Rectal smooth muscle tissue (tissue), 1 donor: ENCODE data around the gene AHCTF1.

Experiments used
- H3K27ac ChIP-seq: one replicate; pipeline ENCODE4 v1.7.0; 2013; ENCODE audit warnings: low read depth, low read length, inconsistent platforms
- H3K27me3 ChIP-seq: one replicate; pipeline ENCODE4 v1.7.0; 2013; ENCODE audit warnings: low read length; ENCODE audit not compliant: control insufficient read depth, insufficient read depth
- H3K36me3 ChIP-seq: one replicate; pipeline ENCODE4 v1.7.0; 2013; ENCODE audit warnings: low read length; ENCODE audit not compliant: control insufficient read depth, insufficient read depth
- H3K4me1 ChIP-seq: one replicate; pipeline ENCODE4 v1.7.0; 2013; ENCODE audit warnings: low read length; ENCODE audit not compliant: control insufficient read depth, insufficient read depth
- H3K4me3 ChIP-seq: one replicate; pipeline ENCODE4 v1.7.0; 2013; ENCODE audit warnings: low read length
- H3K9ac ChIP-seq: one replicate; pipeline ENCODE4 v1.7.0; 2013; ENCODE audit warnings: low read length

Gene AHCTF1

DNA sequence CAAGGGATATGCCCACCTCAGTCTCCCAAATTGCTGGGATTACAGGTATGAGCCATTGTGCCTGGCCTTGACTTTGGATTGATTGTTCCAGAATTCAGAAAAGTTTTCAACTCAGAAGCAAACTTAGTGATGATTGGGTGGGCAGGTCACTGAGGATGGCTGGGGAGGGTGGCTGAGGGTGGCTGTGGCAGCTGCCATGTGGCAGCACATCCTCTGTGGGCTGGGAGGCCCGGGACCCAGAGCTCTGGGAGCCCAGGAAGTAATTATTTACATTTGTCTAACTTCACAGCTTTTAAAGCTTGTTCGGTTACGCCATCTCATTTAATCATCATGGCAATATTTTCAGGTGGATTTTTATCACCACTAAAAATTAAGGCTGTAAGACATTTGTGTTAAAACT, 131.4 kb downstream of the AHCTF1 start:
- no peak overlapping the region for H3K4me3 ChIP-seq
- H3K9ac ChIP-seq, result no peak overlapping the region
- no peaks in the 10 kb centered on the region for H3K4me1 ChIP-seq
- no peak overlapping the region for H3K27ac ChIP-seq
- H3K27me3 ChIP-seq, result no peaks in the 10 kb centered on the region
- H3K36me3 ChIP-seq, result no peaks in the 10 kb centered on the region

DNA sequence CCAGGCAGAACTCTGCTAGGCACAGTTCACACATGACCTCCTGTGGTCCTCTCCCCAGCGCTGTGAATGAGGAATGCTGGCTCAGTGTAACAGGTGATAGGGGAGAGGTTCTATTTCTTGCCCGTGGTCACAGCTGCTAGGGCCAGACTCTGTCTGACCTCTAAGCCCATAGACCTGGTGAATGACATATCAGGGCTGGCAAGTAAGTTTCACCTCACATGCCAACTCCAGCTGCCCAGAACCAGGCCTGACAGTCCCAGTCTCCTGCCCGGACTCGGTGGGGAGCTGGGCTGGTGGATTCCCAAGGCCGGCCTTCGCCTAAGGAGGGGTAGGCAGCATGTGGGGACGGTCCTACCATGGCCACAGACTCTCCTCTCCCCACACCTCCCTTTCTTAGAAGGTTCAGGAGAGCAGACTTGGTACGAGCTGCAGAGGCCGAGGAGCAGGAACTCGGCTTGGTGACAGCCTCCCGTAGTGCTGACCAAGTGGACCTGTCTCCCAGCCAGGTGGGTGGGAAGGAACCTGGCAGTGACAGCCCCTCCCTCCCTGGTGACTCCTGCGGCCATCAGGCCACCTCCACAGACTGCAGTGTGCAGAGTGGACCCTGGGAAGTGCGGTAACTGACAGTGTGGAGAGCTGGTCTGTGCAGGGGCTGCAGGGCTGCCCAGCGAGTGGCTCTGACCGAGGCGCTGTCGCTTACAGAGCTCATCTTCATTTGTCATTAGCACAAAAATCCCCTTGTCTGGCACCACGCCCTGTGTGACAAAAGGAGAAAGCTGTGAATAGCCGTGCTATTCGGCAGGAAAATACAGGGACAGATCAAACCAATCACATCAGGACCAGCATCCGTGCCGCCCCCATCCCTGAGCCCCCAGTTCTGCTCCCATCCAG, 132.9 kb downstream of the AHCTF1 start:
- no peaks in the 10 kb centered on the region for H3K36me3 ChIP-seq
- H3K9ac ChIP-seq, result no peak overlapping the region
- no peaks in the 10 kb centered on the region for H3K4me1 ChIP-seq
- no peaks in the 10 kb centered on the region for H3K27me3 ChIP-seq
- H3K27ac ChIP-seq, result no peak overlapping the region
- no peak overlapping the region for H3K4me3 ChIP-seq

DNA sequence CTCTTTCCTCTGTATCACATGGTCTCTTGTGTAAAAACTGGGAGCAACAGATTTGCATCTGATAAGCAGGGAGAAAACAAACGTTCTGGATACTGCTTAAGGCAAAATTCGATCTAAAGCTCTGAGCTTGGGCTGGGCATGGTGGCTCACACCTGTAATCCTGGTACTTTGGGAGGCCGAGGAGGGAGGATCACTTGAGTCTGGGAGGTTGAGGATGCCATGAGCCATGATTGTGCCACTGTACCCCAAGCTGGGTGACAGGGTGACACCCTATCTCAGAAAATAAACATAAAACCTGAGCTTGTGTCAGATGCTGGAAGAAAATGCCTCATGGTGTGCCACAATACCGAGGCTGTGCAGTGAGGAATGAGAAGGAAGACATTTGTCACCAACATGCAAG, 133.6 kb downstream of the AHCTF1 start:
- Histone ChIP-seq H3K27ac (no peak overlapping the region), H3K9ac (no peak overlapping the region), H3K4me3 (no peak overlapping the region), H3K36me3 (no peaks in the 10 kb centered on the region), H3K27me3 (no peaks in the 10 kb centered on the region), H3K4me1 (no peaks in the 10 kb centered on the region)

DNA sequence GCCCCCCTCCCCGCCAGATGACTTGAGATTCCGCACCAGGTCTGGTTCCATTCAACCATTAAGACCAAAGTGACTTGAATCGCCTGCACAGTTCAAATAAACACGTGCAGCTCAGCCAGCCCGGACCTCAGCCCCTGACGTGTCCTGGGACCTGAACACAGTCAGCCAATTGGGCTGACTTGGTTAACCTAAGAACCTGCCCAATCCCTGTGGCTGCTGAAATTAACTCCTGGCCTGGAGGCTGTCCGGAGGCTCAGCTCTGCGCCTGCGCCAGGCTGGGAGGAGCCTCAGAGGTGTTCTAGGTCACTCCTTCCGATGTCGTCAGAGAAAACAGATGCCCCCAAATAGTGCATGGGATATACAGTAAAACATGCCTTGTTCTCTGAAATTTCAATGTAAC, 134.2 kb downstream of the AHCTF1 start:
- no peak overlapping the region for H3K27ac ChIP-seq
- no peaks in the 10 kb centered on the region for H3K4me1 ChIP-seq
- H3K9ac ChIP-seq, result no peak overlapping the region
- no peaks in the 10 kb centered on the region for H3K36me3 ChIP-seq
- no peak overlapping the region for H3K4me3 ChIP-seq
- H3K27me3 ChIP-seq, result no peaks in the 10 kb centered on the region

DNA sequence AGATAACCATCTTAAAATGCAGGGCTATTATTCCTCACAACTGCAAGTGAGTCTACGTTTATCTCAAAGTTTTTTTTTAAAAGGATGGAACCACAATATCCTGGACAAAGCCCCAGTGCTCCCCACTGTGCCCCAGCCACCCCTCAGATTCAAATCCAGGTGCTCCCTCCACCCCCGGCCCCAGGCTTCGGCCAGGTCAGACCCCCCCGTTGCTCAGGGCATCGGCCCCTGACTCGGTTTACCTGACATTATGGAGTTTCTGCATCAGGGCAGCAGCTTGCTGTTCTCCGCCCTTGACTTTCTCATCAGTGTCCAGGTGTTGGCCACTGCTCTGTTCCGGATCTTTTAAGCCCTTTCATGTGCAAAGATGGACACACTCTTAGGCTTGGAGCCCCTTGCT, 134.6 kb downstream of the AHCTF1 start:
- Histone ChIP-seq H3K9ac (no peak overlapping the region), H3K4me3 (no peak overlapping the region), H3K36me3 (no peaks in the 10 kb centered on the region), H3K4me1 (no peaks in the 10 kb centered on the region), H3K27ac (no peak overlapping the region), H3K27me3 (no peaks in the 10 kb centered on the region)

DNA sequence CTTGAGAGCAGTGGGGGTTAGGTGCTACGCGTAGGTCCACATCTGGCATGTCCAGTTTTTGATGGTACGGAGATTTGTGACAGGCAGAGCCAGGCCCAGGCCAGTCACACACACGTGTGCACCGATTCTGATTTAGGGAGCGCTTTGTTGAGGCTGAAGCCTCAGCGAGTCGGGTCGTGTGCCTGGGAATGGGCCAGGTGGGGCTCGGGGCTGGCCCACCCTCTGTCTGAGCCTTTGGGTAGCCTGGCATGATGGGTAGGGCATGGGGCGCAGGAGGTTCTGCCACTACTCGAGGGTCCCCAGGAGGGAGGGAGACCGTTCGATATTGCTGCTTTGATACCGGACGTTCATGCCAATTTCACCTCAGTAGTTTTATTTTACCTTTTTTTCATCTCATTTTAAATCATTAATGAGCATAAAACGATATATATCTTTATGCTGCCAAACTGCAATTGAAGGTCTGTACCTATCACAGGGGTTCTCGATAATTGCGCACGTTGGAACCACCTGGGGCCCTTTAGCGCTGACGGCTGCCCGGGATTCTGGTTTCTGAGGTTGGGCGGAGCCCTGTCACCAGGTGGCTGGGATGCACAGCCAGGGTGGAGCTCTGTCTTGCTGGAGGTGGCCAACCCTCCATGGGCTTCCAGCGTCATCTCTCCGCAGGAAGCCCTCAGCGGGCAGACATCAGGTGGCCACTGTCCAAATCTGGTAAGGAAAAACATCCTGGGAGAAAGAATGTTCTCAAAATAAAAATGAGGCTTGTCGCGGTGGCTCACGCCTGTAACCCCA, 135.6 kb downstream of the AHCTF1 start:
- Histone ChIP-seq H3K4me1 (no peaks in the 10 kb centered on the region), H3K27me3 (no peaks in the 10 kb centered on the region), H3K4me3 (no peak overlapping the region), H3K27ac (no peak overlapping the region), H3K9ac (no peak overlapping the region), H3K36me3 (no peaks in the 10 kb centered on the region)

DNA sequence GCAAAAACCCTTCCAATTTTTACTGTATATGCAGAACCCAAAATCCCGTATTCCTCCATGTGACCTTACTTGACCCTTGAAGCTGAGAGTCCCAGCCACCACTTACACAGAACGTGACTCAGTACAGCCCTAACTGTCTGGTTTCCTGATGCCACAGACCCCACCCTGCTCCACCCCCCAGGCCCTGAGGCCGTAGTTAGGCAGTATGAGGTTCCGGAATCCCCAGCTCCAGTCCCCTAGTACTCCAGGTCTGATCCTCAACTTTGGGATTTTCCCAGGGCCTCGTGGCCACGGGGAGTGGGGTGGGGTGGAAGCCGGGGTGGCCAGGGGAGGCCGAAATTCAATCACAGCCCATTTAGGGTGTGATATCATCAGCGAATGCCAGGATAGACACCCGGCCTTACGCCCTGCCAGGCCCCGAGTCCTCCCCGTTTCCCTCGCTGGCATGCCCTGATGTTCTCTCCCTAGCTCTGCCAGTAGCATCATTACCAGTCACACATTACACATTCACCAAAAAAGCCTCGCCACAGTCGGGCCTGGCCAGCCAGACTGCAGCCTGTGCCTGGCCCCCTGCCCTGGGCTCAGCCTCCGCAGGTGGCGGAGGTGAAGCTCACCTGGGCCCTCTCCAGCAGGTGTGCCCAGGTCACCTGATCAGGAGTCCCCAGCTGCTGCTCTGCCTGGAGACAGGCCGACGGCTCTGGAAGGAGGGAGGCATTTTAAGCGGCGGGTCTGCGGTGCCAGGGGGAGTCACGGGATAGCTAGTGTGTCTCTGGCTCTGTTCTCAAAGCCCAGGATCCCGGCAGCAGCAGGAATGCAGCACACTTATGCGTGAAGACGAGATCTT, 136.7 kb downstream of the AHCTF1 start:
- no peak overlapping the region for H3K27ac ChIP-seq
- no peak overlapping the region for H3K4me3 ChIP-seq
- H3K27me3 ChIP-seq, result no peaks in the 10 kb centered on the region
- no peaks in the 10 kb centered on the region for H3K36me3 ChIP-seq
- H3K4me1 ChIP-seq, result no peaks in the 10 kb centered on the region
- H3K9ac ChIP-seq, result no peak overlapping the region

DNA sequence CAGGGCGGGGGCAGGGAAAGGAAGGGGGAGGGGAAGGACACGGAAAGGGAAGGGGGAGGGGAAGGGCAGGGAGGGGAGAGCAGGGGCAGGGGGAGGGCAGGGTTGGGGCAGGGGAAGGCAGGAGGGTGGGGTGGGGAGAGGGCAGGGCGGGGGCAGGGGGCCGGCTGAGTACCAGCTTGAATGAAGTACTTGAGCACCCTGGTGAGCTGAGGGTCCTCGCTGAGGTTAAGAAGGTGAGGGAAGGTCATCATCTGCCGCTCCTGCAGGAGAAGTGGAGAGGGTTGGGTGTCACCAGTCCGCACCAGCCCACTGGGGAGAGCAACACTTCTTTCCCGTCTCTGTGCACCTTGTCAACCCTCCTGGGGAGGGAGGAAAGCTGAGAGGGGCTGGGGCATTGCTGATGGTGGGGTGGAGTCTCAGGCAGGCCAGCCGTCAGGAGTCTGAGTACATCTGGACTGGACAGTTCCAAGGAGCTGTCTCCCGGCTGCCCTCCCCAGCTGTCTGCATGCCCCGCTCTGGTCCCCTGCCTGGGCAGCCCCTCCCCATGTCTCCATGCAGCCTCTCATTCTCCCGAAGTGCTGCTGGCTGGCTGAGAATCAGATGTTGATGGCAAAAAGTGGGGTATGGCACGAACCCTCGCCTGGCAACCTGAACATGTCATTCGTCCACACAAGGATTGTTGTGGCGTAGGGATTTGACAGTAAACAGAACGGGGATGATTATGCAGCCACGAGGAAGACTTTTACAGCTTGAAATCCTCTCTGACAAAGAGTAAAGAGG, 137.5 kb downstream of the AHCTF1 start:
- Histone ChIP-seq H3K4me1 (peaks cover 3% of the 10 kb centered on the region), H3K4me3 (no peak overlapping the region), H3K9ac (no peak overlapping the region), H3K36me3 (no peaks in the 10 kb centered on the region), H3K27me3 (no peaks in the 10 kb centered on the region), H3K27ac (no peak overlapping the region)

DNA sequence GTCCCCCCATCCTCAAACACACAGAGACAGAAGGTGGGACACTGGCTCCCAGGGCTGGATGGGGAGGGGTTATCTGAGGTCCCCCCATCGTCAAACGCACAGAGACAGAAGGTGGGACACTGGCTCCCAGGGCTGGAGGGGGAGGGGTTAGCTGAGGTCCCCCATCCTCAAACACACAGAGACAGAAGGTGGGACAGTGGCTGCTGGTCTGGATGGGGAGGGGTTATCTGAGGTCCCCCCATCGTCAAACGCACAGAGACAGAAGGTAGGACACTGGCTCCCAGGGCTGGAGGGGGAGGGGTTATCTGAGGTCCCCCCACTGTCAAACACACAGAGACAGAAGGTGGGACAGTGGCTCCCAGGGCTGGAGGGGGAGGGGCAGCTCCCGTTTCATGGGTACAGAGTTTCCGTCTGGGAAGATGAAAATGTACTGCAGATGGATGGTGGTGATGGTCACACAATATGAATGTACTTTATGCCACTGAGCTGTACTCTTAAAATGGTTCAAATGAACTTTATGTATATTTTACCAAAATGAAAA, 138.3 kb downstream of the AHCTF1 start:
- H3K36me3 ChIP-seq, result no peaks in the 10 kb centered on the region
- H3K4me1 ChIP-seq, result peaks cover 5% of the 10 kb centered on the region
- no peak overlapping the region for H3K27ac ChIP-seq
- no peak overlapping the region for H3K9ac ChIP-seq
- H3K27me3 ChIP-seq, result no peaks in the 10 kb centered on the region
- no peak overlapping the region for H3K4me3 ChIP-seq

DNA sequence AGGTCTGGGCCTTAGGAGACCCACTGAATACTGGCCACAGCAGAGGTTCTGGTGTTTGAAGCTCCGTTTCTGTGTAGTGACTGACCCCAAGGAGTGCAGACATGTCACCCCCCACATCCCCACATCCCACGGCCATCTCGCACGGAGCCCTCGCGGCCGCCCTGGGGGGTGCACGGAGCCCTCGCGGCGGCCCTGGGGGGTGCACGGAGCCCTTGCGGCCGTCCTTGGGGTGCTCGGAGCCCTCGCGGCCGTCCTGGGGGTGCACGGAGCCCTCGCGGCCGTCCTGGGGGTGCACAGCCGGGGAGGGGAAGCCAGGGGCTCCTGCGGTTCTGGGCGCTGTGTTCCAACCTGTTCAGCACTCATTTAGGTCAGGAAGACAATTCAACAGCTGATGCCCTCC, 139.1 kb downstream of the AHCTF1 start:
- H3K4me1 ChIP-seq, result peaks cover 5% of the 10 kb centered on the region
- no peak overlapping the region for H3K27ac ChIP-seq
- H3K4me3 ChIP-seq, result no peak overlapping the region
- H3K36me3 ChIP-seq, result no peaks in the 10 kb centered on the region
- H3K9ac ChIP-seq, result no peak overlapping the region
- no peaks in the 10 kb centered on the region for H3K27me3 ChIP-seq

DNA sequence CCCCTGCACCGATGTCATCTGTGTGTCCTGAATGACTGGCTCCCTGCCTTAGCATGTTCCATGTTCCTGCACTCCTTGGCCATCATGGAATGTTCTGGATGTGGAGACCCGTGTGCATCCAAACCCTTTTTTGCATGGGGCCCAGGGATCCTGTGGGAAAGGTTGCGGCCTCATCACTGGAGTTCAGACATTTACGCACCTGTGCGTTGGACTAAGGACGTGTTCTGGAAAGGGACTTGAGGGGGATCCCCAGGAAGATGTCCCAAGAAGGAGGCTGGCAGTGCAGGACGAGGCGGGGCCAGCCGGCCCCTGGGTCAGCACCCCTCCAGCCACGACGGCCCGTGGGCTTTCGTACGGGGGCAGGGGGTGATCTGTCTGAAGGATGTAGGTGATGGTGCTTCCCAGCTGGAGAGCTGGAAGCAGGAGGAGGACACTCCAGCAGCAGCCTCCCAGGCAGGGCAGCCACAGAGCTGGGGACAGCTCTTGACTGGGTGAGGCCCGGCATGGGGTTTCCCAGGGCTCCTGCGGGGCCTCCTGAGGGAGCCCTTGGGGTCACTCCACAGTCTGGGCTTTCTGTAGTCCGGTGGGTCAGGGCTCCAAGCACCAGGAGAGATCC, 140.3 kb downstream of the AHCTF1 start:
- Histone ChIP-seq H3K4me1 (peaks cover 5% of the 10 kb centered on the region), H3K9ac (no peak overlapping the region), H3K4me3 (no peak overlapping the region), H3K27ac (no peak overlapping the region), H3K27me3 (no peaks in the 10 kb centered on the region), H3K36me3 (no peaks in the 10 kb centered on the region)
